Astrocyte of the cerebellum (primary cell): Measurements from ENCODE around the gene TM7SF2.

Source experiments
- DNase-seq: peaks from one replicate; pipeline ENCODE4 v3.0.0-alpha.2; 2011; ENCODE audit warnings: low read depth
- H3K4me3 ChIP-seq: 2 replicates; pipeline ENCODE4 v1.5.1; 2011; ENCODE audit warnings: mild to moderate bottlenecking, low read depth, low read length, moderate library complexity
- in situ Hi-C: cut with HindIII; loops from 2 replicates; pipeline ENCODE4 v1.10.0; 2017; ENCODE audit warnings: low sequenced_read_pairs
- TF ChIP-seq, protein P1 (sequence below): IDR thresholded peaks from 2 replicates; pipeline ENCODE4 v1.5.1; 2012; ENCODE audit warnings: low read length, low read depth, moderate library complexity, mild to moderate bottlenecking; ENCODE audit errors: missing control alignments

The TM7SF2 gene

DNA sequence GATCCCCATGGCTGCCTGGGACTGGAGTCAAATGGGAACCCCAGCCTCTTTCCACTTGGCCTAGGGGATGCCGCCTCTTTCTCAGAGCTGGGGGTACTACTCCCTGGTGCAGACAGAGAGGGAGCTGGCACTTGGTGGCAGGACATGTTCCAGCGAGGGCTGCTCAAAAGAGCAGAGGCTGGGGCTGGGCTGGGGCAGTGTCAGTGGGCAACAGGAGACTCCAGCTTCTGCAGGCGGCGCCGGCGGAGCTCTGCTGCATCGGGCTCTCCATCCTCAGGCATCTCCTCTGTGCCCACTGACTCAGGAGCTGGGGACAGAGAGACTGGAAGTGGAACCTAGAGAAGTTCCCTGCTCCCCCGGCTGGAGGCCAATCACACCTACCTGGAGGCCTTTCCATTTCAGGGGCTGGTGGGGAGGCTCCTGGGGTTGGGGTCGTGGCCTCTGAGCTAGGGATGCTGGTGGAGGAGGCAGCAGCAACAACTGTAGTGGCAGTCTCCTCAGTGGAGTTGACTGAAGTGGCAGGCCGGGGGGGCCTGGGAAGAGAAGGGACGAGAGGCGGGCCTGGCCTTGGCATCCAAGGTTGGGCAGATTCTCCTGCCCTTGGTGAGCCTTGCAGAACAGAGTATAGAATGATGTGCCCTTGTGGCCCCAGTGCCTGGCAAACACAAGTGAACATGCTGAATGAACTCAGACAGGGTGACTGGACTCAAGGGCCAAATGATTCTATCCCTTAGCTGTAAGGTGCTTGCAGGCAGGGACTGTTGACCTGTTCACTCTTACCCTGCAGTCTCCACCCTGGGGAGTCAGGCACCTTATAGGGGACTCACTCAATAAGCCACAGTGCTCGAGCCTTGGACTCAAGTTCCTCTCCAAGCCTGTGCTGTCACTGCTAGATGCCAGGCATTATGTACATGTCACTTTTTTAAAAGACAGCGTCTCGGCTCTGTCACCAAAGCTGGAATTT lies 16.8 kb downstream of the TM7SF2 start:
- no peak for DNase-seq
- in situ Hi-C loops: no loop called here
- H3K4me3 ChIP-seq: no peak overlapping the region
- TF ChIP-seq, protein P1, sequence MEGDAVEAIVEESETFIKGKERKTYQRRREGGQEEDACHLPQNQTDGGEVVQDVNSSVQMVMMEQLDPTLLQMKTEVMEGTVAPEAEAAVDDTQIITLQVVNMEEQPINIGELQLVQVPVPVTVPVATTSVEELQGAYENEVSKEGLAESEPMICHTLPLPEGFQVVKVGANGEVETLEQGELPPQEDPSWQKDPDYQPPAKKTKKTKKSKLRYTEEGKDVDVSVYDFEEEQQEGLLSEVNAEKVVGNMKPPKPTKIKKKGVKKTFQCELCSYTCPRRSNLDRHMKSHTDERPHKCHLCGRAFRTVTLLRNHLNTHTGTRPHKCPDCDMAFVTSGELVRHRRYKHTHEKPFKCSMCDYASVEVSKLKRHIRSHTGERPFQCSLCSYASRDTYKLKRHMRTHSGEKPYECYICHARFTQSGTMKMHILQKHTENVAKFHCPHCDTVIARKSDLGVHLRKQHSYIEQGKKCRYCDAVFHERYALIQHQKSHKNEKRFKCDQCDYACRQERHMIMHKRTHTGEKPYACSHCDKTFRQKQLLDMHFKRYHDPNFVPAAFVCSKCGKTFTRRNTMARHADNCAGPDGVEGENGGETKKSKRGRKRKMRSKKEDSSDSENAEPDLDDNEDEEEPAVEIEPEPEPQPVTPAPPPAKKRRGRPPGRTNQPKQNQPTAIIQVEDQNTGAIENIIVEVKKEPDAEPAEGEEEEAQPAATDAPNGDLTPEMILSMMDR: no peak

DNA sequence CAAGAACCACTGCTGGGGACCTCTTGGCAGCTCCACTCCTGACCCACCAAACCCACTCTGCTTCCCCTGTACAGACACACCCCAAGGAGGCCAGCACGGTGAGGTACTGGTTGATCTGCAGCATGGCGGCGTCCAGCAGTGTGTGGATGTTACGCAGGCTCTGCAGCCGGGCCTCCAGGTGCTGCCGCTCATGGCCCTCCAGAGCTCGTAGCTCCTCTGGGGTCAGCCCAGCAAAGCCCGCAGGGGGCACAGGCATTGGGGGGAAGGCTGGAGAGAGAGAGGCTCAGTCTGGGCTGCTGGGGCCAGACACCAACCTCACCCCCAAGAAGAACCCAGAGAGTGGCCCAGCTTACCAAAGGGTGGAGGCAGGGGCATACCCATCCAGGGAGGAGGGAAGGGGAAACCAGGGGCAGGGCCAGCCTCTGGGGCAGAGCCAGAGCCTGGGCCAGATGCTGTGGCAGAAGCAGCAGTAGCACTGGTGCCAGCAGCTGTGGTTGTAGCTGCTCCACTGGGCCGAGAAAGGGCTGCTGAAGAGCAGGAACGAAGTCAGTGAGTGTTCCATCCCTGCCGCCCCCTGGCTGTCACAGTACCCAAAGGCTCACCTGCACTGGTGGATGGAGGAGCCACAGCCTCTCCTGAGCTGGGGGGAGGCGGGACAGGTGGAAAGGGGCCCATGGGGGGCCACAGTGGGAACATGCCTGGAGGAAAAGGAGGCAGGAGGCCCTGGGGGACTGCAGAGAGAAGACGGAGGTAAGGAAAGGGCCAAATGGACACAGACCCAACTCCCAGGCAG lies 18.2 kb downstream of the TM7SF2 start:
- TF ChIP-seq, protein P1: no peak
- DNase-seq: no peak
- H3K4me3 ChIP-seq: no peak overlapping the region
- in situ Hi-C loops: no loop called here

DNA sequence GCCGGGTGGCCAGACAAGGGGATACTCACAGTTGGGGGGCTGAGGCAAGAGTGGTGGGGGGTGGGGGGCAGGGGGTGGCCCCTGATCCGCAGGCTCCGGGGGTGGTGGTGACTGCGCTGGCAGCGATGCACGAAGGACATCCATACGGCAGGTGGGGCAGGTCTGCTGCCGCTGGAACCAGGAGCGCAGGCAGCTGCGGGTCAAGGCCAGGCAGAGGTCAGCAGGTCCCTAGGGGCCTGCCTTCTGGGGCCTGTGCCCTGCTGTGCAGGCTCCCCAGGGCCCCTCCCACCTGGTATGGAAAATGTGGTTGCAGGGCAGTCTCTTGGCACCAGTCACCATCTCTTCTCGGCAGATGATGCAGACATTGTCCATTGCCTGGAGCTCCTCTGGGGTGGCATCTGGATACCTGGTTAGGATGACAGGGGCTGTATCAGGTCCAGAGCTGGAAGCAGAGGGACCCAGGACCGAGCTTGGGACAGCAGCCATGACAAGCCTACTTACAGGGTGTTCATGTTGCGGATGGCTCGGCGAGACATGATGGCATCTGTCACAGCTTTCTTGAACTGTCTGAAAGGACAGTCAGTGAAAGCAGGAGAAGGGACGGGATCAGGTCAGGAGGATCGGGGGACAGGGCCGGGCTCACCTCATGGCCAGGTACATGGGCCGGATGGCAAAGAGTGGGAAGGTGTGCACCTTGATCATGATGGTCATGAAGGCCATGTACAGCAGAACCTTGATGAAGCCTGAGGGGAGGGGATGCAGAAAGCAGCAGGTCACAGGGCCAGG lies 19.2 kb downstream of the TM7SF2 start:
- no peak for DNase-seq
- H3K4me3 ChIP-seq: no peak overlapping the region
- in situ Hi-C loops: no loop called here
- TF ChIP-seq, protein P1: no peak

DNA sequence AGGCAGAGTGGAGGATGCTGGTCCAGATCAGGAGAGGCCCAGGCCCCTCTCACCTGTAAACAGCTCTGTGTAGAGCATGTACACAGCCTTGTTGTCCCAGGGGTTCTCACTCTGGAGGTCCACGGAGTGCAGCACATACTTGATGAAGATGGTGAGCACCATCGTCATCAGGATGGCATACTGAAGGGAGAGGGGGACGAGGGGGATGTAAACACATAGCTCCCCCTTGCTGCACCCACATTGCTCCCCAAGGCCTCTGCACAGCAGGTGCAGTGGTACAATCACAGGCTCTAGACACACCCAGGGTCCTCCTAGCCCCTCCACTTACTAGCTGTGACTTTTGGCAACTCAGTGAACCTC lies 19.7 kb downstream of the TM7SF2 start:
- TF ChIP-seq, protein P1: no peak
- H3K4me3 ChIP-seq: no peak overlapping the region
- in situ Hi-C loops: no loop called here
- DNase-seq: no peak

DNA sequence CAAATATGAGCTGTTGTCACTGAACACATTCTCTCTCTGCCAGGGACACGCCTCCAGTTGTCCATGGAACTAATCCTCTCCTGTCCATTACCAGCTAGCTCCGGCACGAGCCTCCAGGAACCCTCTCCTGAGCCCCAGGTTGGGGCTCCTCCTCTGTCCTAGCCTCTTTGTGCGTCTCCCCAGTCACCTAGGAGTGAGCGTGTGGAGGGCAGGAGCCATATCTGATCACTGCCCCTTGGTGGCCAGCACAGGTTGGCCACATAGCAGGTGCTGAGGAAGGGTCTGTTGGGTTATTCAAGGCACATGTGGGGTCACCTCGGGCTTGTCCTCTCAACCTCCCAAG lies 20.2 kb downstream of the TM7SF2 start:
- H3K4me3 ChIP-seq: no peak overlapping the region
- TF ChIP-seq, protein P1: no peak
- in situ Hi-C loops: no loop called here

More for the DNA sequence above, 20.2 kb downstream of the TM7SF2 start:
- no peak for DNase-seq
